ENCODE data around the gene EPM2AIP1. TPM values are rescaled to one million over a fixed set of nuclear protein-coding genes. Genes with fewer than 3 reads are reported as not detected.
"Not testable (repeated sequence)": the region's sequence is repeated elsewhere in the genome, so short reads cannot be mapped to it uniquely, and the experiment has no call there.

The EPM2AIP1 gene
- 19.7 and 22.1 TPM in 2 replicates for total RNA-seq
- polyA plus RNA-seq (2012), result 7.4 TPM

DNA sequence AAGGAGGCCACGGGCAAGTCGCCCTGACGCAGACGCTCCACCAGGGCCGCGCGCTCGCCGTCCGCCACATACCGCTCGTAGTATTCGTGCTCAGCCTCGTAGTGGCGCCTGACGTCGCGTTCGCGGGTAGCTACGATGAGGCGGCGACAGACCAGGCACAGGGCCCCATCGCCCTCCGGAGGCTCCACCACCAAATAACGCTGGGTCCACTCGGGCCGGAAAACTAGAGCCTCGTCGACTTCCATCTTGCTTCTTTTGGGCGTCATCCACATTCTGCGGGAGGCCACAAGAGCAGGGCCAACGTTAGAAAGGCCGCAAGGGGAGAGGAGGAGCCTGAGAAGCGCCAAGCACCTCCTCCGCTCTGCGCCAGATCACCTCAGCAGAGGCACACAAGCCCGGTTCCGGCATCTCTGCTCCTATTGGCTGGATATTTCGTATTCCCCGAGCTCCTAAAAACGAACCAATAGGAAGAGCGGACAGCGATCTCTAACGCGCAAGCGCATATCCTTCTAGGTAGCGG, at the start of gene EPM2AIP1:
TSS of gene EPM2AIP1 (minus strand) at position 326 of the 520 bp plus-strand sequence. CDS start at position 272, 54 bp downstream.
- no peak for DNase-seq (ENCODE audit: low read depth)

DNA sequence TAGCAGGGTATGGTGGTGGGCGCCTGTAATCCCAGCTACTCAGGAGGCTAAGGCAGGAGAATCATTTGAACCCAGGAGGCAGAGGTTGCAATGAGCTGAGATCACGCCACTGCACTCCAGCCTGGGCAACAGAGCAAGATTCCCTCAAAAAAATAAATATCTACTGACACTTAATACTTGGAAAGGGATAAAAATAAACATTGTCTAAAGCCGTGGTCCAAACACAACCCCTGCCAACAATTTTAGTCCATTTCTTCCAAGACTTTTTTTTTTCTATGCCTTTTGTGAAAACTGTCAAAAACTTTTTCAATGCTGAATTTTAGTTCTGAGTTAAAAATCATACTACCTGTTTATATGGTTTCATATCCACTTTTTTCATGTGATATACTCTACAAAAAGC, 49.8 kb upstream of the EPM2AIP1 start:
- DNase-seq (ENCODE audit: low read depth), result not testable (repeated sequence)

DNA sequence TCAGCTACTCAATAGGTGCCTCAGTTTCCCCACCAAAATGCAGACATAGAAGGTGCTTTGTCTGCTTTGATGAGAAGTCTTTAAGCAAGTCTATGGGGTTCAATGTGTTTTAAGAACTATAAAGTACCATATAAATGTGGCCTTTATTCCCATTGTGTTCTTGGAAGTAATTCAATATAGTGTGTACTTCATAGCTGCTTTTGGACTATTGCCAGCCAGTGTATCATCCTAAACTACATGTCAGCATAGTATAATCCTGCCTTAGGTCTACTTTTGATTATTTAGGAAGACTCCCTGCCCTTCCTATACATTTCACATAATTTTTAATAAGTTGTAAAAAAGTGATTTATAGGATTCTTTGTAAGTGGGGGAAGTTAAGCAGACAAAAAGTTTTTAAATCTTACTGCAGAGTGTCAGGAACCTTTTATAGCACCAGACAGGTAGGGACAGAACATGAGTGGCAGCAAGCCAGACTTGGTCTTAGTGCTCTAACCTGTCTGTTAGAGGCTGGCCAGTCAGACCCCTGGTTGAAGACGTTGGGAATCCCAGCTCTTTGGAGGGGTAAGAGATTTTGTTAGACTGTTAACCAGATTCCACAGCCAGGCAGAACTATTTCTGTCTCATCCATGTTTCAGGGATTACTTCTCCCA, 48.7 kb upstream of the EPM2AIP1 start:
- no peak for DNase-seq (ENCODE audit: low read depth)

DNA sequence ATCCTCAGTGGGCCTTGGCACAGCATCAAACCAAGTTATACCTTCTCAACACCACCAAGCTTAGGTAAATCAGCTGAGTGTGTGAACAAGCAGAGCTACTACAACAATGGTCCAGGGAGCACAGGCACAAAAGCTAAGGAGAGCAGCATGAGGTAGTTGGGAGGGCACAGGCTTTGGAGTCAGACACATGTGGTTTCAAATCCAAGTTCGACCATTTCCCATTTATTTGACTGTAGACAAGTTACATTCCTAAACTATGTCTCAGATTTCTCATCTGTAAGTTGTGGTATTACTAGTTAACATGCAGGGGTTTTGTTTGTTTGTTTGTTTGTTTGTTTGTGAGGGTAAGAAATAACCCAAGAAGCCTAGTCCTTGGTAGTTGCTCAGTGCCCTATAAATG, 47.3 kb upstream of the EPM2AIP1 start:
- DNase-seq (ENCODE audit: low read depth), result no peak

DNA sequence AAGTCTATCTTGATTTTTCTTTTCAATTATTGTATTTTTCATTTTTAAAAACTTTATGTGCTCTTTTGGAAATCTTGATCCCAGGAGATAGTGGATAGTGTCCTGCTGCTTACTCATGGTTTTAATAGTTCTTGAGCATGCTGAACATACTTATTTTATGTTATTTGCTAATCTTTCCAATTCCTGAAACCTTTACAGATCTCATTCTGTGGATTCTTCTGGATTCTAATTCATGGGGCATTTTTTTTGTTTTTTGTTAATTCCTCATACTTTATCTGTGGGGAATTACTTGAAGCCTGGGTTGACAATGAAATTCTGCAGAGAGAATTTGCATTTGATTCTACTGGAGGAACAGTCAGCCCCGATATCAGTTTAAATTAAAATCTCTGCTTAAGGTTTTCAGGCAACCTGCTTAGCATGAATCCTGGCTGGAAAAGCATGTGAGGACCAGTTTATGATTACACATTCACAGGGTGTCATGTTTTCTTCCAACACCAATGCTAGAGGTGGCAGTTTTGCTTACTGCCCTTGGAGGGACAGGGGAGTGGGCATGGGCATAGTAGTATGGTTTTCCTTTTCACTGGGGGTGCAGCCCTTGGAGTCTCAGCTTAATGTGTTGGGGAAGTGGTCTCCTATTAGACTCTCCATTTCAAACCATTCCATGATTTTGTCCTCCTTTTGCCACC, 46.4 kb upstream of the EPM2AIP1 start:
- no peak for DNase-seq (ENCODE audit: low read depth)

DNA sequence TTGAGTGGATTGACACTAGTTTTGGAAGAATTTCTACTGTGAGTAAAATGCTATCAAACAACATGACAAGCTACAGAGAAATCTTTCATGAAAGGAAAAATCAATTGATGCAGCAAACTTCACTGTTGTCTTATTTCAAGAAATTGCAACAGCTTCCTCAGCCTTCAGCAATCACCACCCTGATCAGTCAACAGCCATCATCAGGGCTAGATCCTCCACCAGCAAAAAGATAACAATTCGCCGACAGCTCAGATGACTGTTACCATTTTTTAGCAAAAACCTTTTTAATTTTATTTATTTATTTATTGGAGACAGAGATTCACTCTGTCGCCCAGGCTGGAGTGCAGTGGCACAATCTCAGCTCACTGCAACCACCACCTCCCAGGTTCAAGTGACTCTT, 44.4 kb upstream of the EPM2AIP1 start:
- no peak for DNase-seq (ENCODE audit: low read depth)

DNA sequence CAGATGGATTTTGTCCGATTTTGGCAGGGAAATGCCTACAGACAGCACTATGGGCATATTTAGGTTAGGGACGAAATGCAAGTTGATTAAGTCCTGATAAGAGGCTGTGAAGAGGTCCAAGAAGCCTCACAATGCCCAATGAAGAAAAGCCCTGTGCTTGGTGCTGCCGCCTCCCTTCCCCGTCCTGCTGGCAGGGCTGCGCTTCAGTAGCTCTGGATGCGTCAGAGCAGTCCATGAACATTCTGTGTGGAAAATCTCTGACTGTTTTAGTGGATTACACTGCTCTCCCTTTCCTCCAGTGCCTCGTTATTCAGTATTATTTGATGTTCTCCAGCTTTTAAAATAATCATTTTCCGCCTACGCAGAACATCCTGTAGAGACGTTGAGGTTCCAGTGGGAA, 40.0 kb upstream of the EPM2AIP1 start:
- no peak for DNase-seq (ENCODE audit: low read depth)

DNA sequence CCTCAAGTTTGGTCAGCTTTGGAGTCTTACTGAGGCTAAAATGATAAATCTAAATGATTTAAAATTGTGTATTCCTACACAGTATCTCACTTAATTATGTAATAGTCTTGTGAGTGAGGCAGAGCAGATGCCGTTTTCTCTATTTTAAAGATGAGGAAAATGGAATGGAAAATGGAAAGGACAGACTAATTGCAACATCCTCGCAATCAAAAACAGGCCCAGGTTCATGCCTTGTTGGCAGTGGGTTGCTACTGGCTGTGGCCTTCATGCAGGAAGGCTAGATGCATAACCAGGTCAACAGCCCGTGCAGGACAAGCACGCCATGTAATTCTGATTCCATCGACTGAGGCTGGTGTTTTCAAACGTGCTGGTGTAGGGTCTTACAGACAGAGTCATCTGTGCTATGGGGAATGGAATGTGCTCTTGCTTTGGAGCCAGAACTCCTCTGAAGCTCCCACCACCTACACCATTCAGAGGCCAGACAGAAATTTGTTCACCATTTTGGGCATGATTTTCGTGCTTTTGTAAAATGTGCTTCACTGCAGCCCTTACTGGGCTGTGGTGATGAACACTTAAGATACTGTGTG, 38.3 kb upstream of the EPM2AIP1 start:
- DNase-seq (ENCODE audit: low read depth), result no peak

DNA sequence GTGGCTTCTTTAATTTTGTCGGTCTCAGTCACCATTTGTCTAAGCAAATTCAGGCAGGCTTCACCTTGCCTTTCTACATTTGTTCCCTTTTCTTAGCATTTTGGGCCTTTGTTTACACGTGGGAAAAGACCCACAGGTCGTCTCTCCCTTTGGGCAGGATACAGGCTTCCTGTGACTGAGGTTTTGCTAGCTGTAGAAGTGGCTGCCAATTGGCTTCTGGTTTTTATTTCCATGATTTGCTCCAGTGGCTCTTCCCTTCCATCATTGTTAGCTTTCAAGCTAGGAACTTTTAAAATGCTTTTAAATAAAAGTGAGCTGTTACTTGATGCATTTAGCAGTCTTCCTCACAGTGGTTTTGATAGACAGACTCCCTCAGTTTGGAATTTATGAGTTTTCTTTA, 37.7 kb upstream of the EPM2AIP1 start:
- no peak for DNase-seq (ENCODE audit: low read depth)

DNA sequence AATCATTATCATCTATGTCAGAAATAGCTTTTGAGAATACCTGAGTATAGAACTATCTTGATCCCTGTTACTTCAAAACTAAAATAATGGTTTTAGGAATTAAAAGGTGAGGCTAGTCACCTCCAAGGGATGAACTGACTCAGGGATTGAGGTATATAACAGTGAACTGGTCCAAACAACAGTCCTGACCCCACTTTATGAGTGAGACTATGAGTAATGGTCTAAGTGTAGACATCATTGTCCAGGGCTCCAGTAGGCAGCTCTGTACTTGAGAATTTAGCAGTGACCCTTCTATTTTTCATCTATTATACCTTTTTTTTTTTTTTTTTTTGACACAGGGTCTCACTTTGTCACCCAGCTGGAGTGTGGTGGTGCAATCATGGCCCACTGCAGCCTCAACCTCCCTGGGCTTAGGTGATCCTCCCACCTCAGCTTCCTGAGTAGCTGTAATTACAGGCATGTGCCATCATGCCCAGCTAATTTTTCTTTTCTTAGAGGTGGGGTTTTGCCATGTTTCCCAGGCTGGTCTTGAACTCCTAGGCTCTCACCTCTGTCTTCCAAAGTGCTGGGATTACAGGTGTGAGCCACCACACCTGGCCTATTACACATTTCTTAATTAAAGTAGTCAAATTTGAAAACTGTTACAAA, 36.7 kb upstream of the EPM2AIP1 start:
- no peak for DNase-seq (ENCODE audit: low read depth)

DNA sequence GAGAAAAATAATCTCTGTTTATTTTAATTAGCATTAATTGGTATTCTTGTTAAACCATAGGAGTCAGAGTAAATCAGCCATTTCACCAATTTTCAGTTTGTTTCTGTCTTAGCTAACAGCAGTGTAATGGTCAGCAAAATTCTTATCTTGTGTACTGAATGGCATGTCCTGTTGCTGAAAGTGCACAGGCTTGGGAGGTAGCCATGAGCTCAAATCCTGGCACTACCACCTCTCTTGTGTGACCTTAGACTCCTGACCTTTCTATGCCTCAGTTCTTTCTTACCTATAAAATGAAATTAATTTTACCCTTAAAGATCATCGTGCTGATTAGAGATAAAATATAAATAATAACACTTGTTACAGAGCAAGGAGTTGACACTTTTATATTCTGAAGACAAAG, 36.2 kb upstream of the EPM2AIP1 start:
- no peak for DNase-seq (ENCODE audit: low read depth)

DNA sequence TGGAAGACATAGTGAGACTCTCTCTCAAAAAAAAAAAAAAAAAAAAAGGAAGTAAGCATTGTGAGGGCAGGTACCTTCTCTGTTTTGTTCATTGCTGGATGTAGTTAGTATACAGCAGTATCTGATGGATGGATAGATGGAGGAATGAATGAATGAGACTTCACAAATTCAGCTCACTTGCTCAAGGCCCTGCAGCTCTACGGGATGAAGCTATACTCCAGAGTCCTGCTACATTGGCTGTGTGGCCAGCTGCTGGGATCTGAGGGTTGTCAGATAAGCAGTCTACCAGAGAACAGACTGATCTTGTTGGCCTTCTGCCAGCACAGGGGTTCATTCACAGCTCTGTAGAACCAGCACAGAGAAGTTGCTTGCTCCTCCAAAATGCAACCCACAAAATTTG, 35.4 kb upstream of the EPM2AIP1 start:
- no peak for DNase-seq (ENCODE audit: low read depth)

DNA sequence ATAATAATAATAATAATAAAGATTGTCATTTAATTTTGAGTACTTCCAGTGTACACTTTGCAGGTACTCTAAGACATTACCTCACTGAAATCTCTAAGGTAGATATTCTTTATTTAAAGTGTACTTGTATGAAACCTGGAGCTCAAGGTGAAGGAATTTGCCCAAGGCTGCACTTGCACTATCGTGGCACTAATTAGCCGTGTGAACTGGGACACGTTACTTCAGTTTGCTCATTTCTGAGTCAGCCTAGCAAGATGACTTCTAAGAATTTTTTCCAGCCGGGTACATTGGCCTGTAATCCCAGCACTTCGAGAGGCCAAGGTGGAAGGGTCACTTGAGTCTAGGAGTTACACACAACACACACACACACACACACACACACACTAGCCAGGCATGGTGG, 33.9 kb upstream of the EPM2AIP1 start:
- no peak for DNase-seq (ENCODE audit: low read depth)

DNA sequence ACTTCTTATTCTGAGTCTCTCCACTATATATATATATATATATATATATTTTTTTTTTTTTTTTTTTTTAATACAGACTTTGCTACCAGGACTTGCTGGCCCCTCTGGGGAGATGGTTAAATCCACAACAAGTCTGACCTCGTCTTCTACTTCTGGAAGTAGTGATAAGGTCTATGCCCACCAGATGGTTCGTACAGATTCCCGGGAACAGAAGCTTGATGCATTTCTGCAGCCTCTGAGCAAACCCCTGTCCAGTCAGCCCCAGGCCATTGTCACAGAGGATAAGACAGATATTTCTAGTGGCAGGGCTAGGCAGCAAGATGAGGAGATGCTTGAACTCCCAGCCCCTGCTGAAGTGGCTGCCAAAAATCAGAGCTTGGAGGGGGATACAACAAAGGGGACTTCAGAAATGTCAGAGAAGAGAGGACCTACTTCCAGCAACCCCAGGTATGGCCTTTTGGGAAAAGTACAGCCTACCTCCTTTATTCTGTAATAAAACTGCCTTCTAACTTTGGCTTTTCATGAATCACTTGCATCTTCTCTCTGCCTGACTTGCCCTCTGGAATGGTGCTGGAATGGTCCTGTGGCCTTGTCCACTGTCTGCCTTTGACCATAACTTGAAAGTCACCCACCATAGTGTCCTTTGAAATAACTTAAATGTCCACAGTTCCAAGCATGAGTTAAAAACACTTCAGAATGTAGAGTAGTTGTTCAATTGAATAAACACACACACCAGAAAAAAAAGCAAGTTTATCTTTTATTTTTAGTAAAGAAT, 32.8 kb upstream of the EPM2AIP1 start:
- DNase-seq (ENCODE audit: low read depth), result no peak

DNA sequence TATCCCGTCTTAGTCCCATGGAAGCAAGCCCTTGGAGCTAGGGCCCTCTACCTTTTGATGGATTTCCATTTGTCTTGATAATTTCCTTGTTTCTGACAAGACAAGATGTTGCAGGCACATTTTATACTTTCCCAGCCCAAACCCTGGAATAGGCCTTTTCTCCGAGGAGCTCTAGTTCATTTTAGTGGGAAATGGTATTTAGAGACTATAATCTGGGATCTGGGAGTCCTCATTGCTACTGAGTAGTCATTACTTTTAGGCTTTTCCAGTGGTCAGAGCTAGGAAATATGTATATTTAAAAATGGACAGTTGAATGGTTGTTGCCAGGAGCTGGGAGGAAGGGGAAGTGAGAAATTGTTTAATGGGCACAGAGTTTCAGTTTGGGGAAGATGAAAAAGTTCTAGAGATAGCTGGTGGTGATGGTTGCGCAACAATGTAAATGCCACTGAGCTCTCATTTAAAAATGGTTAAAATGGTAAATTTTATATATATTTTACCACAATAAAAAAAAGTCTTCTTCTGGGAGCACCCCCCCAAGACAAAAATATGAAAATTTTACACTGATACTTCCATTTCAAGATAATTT, 32.0 kb upstream of the EPM2AIP1 start:
- DNase-seq (ENCODE audit: low read depth), result no peak

DNA sequence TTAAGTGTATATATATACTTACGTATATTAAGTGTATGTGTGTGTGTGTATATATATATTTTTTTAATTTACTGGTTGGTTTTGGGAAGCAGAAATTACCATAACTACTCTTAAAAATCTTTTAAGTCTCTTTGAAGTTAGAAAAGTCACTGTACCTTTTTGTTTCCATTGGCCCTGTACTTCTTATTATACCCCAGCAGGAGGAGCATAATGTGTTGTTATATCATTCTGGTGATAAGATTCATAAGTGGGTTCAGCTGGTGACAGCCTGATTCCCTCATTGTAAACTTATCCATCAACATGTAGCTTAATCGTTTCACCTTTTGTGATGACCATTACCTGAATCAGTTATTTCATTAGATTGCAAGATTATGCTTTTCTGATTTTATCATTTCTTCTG, 31.2 kb upstream of the EPM2AIP1 start:
- DNase-seq (ENCODE audit: low read depth), result no peak

DNA sequence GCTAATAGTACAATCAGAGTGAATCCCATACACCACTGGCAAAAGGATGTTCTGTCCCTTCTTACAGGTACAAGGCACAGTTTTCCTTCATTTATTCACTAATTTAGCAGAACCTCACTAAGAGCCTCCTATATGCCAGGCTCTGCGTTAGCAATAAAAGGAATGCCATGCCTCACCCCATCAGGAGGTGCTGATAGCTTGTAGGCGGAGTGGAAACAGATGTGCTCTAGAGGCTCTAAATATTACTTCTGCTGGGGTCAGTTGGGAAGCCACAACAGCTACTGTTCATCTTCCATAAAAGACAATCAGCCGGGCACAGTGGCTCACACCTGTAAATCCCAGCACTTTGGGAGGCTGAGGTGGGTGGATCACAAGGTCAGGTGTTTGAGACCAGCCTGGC, 24.8 kb upstream of the EPM2AIP1 start:
- DNase-seq (ENCODE audit: low read depth), result no peak

DNA sequence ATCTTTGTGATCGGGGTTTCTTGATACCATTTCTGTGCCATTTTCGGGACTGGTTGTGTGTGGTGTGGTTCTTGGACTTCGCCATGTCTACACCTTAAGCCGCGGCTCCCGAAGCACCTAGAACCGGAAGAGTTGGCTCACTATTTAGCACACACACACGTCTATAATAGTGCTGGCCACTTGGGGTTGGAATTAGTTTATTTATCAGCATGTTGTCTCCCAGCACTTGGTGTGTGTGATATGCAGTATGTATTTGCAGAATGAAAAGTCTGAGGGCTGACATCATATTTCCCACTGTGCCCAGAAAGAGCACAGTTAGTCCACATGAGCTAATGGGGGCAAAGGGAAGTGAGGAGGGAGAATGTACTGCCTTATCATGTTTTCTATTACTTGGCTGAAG, 24.0 kb upstream of the EPM2AIP1 start:
- DNase-seq (ENCODE audit: low read depth), result no peak

DNA sequence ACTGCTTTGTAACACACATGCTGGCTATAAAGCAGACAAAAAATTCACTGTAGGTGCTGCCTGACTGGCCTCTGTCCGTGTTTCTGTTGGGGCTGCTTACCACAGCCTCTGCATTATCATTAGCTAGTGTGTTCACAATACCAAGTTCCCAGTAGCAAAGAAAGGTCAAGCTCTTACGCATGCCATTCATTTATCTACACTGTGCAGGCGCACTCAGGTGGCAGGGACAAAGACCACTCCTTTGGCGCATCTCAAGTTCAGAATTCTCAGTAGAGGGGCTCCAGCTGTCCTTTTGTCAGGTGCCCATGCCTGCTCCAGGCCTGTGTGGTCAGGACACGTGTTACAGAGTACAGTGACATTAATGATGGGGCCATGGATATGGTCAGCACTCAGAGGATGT, 22.7 kb upstream of the EPM2AIP1 start:
- DNase-seq (ENCODE audit: low read depth), result no peak

DNA sequence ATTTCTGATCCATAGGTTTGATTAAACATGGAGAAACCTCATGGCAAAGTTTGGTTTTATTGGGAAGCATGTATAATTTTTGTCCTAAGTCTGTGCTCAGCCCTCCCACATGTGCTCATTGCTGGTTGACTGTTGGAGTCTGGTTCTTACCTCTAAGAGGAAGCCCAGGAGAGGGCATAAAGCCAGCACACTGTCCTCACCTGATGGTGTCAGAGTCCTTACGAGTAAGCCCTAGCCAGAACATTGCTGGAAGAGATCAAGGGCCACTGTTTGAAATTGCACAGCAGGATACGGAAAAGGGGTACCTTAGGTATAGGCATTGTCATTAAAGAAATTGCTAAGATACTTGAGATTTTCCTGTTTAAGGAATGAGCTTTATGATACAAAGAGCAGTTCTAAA, 21.7 kb upstream of the EPM2AIP1 start:
- no peak for DNase-seq (ENCODE audit: low read depth)
